HepG2 (cell line): ENCODE measurements around the gene MEF2D. TPM values are rescaled to one million over a fixed set of nuclear protein-coding genes. Genes with fewer than 3 reads are reported as not detected.

Experiments
- ATRX ChIP-seq: sonication (generic); formaldehyde crosslinking; IDR thresholded peaks from 2 replicates; pipeline ENCODE4 v1.4.0; 2020; ENCODE audit warnings: missing genetic modification reagents, borderline replicate concordance
- FOXM1 ChIP-seq: sonication (generic); formaldehyde crosslinking; IDR thresholded peaks from 2 replicates; pipeline ENCODE4 v1.5.0; 2020; ENCODE audit warnings: missing genetic modification reagents
- KDM5B ChIP-seq: sonication (generic); formaldehyde crosslinking; IDR thresholded peaks from 2 replicates; pipeline ENCODE4 v1.4.0; 2020; ENCODE audit warnings: missing genetic modification reagents, mild to moderate bottlenecking, borderline replicate concordance
- MIXL1 ChIP-seq: IDR thresholded peaks from 2 replicates; pipeline ENCODE4 v1.6.1; 2016
- ZNF737 ChIP-seq: sonication (generic); formaldehyde crosslinking; IDR thresholded peaks from 2 replicates; pipeline ENCODE4 v1.5.0; 2020; ENCODE audit warnings: missing genetic modification reagents, mild to moderate bottlenecking, borderline replicate concordance
- polyA plus RNA-seq, 8 experiments: library from polyadenylated mRNA; depleted of rRNA in 3 of 8; stranded (reverse) in 7 of 8; unstranded in 1 of 8; fragments of >200 nt; fragmentation: Illumina TruSeq in 4 of 8; extraction: Trizol in 4 of 8; gene quantifications; 2 replicates each; pipeline versions ENCODE4 v1.2.1 to v1.2.3, GENCODE V29; 2011 to 2016; ENCODE audit warnings: low read depth in 4 of 8, missing spikeins in 1 of 8, mixed read lengths in 1 of 8; ENCODE audit not compliant: insufficient read depth in 1 of 8
- total RNA-seq, 5 experiments: library from RNA; depleted of rRNA; stranded (reverse); fragments of >200 nt; fragmentation: Illumina TruSeq; extraction: Trizol; gene quantifications; 2 replicates each; pipeline ENCODE4 v1.2.3, GENCODE V29; 2016; ENCODE audit warnings: low read depth in 1 of 5
- TF ChIP-seq, protein P1 (sequence below): sonication (generic); formaldehyde crosslinking; IDR thresholded peaks from 2 replicates; pipeline ENCODE4 v1.5.1; 2020; ENCODE audit warnings: missing genetic modification reagents, mild to moderate bottlenecking, borderline replicate concordance
- TF ChIP-seq, protein P2 (sequence below): sonication (generic); formaldehyde crosslinking; IDR thresholded peaks from 2 replicates; pipeline ENCODE4 v1.5.0; 2020; ENCODE audit warnings: missing genetic modification reagents
- TF ChIP-seq, protein P3 (sequence below): sonication (generic); formaldehyde crosslinking; IDR thresholded peaks from 2 replicates; pipeline ENCODE4 v1.5.0; 2020; ENCODE audit warnings: mild to moderate bottlenecking, missing genetic modification reagents, borderline replicate concordance
- TF ChIP-seq, protein P4 (sequence below): sonication (generic); formaldehyde crosslinking; IDR thresholded peaks from 2 replicates; pipeline ENCODE4 v1.4.0; 2020; ENCODE audit warnings: mild to moderate bottlenecking, missing genetic modification reagents

Gene MEF2D
- total and polyA plus RNA-seq, 2 of the 13 experiments (the other 11 are each of a cell fraction or from before 2014, with no cell fraction given): 1.6 to 3.9 TPM

DNA sequence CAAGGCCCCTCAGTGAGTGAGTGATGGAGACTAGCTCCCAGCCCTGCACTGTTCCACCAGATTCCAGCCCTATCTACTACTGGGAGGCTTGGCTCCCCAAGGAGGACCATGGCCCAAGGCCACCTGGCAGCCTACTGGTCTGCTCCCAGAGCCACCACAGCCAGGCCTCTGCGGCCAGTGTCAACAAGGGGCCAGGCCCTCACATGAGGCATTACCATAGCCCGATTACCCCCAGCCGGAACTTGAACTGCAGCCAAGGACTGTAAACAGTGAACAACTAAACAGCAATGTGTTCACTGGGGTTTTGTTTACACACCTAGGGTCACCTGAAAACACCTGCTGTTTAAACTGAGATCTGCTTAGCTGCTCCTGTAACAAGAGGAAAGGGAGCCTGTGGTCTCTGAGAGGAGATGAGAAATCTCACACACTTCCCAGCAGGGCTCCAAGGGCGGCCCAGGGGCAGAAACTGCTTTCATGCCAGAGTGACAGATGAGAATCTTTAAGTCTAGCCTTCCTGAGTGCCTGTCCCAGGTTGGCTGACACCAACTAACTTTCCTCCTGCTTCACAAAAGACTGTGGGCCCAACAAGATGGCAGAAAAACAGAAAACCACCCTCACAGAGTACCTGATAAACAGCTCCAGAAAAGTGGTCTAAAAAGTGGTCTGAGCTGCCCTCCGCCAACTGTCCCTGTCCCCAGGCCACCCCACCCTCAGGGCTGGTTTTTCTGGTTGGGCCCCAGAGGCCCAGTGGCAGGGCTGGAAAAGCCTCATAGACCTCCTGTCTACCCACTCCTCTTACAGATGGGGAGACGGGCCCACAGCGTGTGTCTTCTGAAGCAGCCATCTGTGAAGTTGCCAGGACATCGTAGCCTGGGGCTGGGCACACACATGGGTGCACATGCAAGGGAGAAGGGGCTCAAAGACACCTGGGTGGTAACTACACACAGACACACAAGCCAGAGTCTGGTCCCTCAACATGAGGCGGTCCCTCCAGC lies 28.8 kb downstream of the MEF2D start (continued):
- TF ChIP-seq, protein P1, sequence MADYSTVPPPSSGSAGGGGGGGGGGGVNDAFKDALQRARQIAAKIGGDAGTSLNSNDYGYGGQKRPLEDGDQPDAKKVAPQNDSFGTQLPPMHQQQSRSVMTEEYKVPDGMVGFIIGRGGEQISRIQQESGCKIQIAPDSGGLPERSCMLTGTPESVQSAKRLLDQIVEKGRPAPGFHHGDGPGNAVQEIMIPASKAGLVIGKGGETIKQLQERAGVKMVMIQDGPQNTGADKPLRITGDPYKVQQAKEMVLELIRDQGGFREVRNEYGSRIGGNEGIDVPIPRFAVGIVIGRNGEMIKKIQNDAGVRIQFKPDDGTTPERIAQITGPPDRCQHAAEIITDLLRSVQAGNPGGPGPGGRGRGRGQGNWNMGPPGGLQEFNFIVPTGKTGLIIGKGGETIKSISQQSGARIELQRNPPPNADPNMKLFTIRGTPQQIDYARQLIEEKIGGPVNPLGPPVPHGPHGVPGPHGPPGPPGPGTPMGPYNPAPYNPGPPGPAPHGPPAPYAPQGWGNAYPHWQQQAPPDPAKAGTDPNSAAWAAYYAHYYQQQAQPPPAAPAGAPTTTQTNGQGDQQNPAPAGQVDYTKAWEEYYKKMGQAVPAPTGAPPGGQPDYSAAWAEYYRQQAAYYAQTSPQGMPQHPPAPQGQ (CRISPR knock-in tag): no peak
- TF ChIP-seq ZNF737 (CRISPR knock-in tag) (no peak), ATRX (CRISPR knock-in tag) (no peak), FOXM1 (no peak), KDM5B (peak; percentile 76; the same call in 1 of the 2 replicates), MIXL1 (CRISPR knock-in tag) (peak; percentile 93)
- TF ChIP-seq, protein P2, sequence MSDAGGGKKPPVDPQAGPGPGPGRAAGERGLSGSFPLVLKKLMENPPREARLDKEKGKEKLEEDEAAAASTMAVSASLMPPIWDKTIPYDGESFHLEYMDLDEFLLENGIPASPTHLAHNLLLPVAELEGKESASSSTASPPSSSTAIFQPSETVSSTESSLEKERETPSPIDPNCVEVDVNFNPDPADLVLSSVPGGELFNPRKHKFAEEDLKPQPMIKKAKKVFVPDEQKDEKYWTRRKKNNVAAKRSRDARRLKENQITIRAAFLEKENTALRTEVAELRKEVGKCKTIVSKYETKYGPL (CRISPR knock-in tag): no peak
- TF ChIP-seq, protein P3, sequence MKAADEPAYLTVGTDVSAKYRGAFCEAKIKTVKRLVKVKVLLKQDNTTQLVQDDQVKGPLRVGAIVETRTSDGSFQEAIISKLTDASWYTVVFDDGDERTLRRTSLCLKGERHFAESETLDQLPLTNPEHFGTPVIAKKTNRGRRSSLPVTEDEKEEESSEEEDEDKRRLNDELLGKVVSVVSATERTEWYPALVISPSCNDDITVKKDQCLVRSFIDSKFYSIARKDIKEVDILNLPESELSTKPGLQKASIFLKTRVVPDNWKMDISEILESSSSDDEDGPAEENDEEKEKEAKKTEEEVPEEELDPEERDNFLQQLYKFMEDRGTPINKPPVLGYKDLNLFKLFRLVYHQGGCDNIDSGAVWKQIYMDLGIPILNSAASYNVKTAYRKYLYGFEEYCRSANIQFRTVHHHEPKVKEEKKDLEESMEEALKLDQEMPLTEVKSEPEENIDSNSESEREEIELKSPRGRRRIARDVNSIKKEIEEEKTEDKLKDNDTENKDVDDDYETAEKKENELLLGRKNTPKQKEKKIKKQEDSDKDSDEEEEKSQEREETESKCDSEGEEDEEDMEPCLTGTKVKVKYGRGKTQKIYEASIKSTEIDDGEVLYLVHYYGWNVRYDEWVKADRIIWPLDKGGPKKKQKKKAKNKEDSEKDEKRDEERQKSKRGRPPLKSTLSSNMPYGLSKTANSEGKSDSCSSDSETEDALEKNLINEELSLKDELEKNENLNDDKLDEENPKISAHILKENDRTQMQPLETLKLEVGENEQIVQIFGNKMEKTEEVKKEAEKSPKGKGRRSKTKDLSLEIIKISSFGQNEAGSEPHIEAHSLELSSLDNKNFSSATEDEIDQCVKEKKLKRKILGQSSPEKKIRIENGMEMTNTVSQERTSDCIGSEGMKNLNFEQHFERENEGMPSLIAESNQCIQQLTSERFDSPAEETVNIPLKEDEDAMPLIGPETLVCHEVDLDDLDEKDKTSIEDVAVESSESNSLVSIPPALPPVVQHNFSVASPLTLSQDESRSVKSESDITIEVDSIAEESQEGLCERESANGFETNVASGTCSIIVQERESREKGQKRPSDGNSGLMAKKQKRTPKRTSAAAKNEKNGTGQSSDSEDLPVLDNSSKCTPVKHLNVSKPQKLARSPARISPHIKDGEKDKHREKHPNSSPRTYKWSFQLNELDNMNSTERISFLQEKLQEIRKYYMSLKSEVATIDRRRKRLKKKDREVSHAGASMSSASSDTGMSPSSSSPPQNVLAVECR (CRISPR knock-in tag): peak; percentile 93; the same call in 1 of the 2 replicates
- TF ChIP-seq, protein P4, sequence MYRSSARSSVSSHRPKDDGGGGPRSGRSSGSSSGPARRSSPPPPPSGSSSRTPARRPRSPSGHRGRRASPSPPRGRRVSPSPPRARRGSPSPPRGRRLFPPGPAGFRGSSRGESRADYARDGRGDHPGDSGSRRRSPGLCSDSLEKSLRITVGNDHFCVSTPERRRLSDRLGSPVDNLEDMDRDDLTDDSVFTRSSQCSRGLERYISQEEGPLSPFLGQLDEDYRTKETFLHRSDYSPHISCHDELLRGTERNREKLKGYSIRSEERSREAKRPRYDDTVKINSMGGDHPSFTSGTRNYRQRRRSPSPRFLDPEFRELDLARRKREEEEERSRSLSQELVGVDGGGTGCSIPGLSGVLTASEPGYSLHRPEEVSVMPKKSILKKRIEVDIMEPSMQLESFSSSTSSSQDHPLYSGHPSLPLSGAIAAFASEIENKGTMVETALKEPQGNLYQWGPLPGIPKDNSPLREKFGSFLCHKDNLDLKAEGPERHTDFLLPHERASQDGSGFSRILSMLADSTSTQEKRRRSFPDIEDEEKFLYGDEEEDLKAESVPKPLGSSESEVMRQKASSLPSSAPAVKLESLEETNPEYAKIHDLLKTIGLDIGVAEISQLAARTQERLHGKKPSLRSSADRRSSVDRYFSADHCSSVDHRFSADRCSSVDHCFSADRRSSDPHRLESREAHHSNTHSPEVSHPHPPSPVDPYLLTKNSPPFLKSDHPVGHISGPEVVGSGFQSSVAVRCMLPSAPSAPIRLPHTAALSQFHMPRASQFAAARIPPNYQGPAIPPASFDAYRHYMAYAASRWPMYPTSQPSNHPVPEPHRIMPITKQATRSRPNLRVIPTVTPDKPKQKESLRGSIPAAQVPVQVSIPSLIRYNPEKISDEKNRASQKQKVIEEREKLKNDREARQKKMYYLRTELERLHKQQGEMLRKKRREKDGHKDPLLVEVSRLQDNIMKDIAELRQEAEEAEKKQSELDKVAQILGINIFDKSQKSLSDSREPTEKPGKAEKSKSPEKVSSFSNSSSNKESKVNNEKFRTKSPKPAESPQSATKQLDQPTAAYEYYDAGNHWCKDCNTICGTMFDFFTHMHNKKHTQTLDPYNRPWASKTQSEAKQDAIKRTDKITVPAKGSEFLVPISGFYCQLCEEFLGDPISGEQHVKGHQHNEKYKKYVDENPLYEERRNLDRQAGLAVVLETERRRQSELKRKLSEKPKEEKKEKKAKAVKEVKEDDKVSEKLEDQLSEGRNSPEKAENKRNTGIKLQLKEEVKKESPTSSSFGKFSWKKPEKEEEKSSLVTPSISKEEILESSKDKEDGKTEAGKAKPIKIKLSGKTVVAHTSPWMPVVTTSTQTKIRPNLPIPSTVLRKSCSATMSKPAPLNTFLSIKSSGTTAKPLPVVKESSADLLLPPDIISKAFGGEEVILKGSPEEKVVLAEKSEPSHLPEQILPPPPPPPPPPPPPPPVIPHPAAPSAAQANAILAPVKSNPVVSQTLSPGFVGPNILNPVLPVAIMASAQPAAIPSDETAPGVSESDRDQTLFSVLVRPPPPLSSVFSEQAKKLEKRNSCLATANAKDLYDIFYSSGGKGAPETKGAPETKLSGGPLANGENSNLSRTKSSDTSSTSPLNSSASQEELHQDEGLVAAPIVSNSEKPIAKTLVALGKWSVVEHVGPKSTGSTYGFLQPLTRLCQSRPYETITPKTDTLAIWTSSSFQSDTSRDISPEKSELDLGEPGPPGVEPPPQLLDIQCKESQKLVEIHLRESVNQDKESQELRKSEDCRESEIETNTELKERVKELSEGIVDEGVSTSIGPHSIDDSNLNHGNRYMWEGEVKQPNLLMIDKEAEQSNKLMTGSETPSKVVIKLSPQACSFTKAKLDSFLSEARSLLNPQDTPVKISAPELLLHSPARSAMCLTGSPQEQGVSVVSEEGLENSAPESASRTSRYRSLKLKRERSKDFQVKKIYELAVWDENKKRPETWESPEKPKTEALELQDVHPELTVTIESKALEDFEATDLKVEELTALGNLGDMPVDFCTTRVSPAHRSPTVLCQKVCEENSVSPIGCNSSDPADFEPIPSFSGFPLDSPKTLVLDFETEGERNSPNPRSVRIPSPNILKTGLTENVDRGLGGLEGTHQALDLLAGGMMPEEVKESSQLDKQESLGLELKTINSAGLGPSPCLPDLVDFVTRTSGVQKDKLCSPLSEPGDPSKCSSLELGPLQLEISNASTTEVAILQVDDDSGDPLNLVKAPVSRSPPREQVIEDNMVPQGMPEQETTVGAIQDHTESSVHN (CRISPR knock-in tag): peak; percentile 93
